Measurements from ENCODE around the gene SNRNP35.

- no peak for TF ChIP-seq CTCF (IDR thresholded peaks at IDR 0.05)
- no peak for TF ChIP-seq POLR2A (IDR thresholded peaks at IDR 0.05)
These were observed 48.3 kb downstream of the SNRNP35 start for GRCh38 chr12:123506059-123506842.

Measured in body of pancreas (tissue), 4 donors.